GM19193 (cell line): Measurements from ENCODE around the gene SIRT7.

ENCODE experiments used
- POLR2A ChIP-seq: IDR thresholded peaks from 4 replicates; pipeline ENCODE4 v1.6.1; 2011; ENCODE audit not compliant: insufficient read depth, insufficient read length; ENCODE audit errors: extremely low read depth

Gene SIRT7, protein sequence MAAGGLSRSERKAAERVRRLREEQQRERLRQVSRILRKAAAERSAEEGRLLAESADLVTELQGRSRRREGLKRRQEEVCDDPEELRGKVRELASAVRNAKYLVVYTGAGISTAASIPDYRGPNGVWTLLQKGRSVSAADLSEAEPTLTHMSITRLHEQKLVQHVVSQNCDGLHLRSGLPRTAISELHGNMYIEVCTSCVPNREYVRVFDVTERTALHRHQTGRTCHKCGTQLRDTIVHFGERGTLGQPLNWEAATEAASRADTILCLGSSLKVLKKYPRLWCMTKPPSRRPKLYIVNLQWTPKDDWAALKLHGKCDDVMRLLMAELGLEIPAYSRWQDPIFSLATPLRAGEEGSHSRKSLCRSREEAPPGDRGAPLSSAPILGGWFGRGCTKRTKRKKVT

DNA sequence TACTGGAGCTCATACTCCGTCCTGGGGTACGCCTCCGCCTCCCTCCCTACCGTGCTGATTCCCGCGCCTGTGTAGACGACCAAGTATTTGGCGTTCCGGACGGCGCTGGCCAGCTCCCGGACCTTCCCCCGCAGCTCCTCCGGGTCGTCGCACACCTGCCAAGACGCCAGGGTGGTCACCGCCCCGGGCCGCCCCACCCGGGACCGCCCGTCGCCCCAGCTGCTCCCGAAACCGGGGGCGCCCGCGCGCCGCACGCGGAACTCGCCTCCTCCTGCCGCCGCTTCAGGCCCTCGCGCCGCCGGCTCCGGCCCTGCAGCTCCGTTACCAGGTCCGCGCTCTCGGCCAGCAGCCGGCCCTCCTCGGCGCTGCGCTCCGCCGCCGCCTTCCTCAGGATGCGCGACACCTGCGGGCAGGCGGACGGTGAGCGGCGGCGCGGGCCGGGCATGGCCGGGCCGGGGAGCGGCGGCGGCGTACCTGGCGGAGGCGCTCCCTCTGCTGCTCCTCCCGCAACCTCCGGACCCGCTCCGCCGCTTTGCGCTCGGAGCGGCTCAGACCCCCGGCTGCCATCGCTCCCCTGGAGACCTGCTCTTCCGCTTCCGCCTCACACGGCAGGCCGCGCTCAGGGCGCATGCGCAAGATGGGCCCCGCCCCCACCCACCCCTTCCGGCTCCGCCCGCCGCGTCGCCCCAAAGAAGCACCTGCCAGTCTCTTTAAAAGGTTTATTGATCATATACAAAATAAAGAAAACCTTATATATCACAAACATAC, at the start of gene SIRT7:
Gene SIRT7, minus strand, starts transcription at position 612 of the 768 bp plus-strand sequence. Its CDS starts 45 bp downstream, at position 567.
- peak; percentile 85 for TF ChIP-seq POLR2A

DNA sequence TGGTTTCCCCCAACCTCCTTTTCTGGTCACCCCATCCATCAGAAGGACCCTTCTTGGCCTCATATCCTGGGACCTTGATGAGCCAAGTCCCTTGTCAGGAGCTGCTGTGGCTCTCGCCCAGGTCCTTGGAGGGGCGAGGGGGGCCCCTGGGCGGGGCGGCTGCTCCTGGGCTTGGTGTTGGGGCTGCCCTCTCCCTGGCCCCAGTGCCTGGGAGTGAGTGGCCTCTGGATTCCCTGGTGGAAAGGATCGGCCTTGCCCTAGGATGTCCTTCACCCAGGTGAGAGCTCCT, 49.2 kb upstream of the SIRT7 start:
- TF ChIP-seq POLR2A, result no peak

DNA sequence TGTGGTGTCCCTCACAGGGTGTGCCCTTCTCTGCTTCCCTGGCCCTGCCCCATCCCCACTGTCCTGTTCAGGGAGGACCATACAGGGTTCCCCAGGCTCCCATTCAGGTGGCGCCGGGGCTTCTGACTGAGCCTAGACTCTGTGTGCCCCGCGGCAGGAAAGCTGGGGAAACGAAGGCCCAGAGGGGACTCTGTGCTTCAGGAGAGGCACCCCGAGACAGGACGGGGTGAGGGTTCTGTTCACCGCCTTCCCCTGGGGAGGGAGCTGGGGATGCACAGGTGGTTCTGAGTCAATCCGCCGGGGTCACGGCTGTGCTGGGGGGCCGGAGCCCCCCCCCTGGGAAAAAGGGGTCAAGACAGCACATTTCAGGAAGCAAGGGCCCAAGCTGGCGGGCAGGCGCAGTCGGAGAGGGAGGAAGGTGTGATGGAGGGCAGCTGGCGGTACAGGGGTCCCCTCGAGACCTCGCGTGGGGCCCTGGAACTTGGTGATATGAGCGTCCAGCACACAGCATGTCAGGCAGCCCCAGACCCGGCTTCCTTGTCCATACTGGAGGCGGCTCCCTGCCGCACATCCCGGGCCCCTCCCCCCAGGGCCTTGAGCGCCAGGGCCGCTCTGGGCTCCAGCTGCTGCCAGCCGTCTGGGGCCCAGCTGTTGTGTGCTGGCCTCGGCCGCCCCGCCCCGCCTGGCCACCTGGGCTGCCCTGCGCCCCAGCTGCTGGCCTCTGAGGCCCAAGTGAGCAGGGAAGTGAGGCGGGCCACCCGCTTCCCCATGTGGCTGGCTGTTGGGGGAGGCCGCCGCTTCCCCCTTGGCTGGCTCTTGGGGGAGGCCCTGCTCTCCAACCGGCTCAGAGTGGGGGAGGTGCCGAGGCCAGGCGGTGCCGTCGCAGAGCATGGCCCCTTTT, 48.6 kb upstream of the SIRT7 start:
- no peak for TF ChIP-seq POLR2A

GRCh38 chr17:81964081-81964849, 46.3 kb upstream of the SIRT7 start:
- no peak for TF ChIP-seq POLR2A

DNA sequence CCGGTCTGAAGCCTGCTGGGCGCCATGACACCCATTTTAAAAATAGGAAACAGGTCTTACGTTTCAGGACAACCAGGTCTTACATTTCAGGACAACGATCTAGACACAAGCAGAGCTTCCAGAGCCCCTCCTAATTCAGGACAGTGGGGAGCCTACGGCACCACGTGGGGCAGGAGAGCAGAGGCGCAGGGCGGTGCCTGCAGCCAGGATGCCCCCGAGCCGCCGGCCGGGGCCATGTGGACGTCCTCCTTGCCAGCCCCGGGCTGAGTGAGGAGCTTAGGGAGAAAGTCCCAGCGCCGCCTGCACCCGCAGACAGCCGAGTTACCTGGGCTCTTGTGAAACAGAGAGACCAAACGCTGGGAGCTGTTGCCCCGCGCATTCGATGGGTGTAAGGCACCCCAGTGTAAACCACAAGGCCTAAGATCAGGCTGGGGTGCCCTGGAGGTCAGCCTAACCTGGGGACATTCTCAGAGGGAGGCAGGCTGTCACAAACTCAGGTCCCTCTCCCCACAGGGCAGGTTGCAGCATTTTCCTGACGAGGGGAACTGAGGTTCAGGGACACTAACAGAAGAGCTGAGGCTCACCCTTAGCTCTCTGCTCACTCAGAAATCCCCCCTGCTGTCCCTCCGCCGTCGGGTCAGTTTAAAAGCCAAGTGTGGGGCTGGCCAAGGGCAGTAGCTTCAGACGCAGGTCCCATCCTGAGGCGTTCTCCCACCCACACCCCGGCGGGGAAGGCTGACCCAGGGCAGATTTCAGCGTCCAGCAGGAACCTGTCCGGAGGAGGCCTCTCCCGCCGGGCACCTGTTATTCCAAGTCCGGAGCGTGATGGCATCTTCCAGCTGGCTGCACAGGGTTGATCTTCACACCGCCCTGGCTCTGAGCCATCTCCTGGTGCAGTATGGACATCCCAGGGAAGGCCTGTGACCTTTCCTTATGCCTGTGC, 44.8 kb upstream of the SIRT7 start:
- no peak for TF ChIP-seq POLR2A

GRCh38 chr17:81961521-81962498, 43.8 kb upstream of the SIRT7 start:
- TF ChIP-seq POLR2A, result no peak

DNA sequence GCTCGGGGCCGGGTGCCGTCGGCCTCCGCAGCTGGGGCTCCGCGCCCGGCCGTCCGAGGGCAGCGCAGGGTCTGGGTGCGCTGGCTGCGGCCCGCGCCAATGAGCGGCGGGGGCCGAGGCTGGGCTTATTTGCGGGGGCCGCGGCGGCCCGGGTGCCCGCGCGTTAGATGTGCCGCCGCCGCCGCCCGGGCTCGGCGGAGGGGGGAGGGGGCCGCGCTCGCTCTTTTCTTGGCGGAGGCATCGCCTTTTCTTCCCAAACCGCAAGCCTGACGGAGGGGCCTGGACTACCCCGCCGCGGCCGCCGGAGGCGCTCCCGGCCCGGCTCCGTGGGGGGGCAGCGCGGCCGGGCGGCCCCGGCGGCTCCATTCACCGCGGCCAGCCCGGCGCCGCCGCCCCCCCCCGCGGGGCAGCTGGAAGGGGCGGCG, 43.1 kb upstream of the SIRT7 start, which contains the start of gene NOTUM:
Gene NOTUM, minus strand, starts transcription at position 101 of the 425 bp plus-strand sequence. CDS start 278 bp downstream, outside the sequence.
- TF ChIP-seq POLR2A, result no peak

DNA sequence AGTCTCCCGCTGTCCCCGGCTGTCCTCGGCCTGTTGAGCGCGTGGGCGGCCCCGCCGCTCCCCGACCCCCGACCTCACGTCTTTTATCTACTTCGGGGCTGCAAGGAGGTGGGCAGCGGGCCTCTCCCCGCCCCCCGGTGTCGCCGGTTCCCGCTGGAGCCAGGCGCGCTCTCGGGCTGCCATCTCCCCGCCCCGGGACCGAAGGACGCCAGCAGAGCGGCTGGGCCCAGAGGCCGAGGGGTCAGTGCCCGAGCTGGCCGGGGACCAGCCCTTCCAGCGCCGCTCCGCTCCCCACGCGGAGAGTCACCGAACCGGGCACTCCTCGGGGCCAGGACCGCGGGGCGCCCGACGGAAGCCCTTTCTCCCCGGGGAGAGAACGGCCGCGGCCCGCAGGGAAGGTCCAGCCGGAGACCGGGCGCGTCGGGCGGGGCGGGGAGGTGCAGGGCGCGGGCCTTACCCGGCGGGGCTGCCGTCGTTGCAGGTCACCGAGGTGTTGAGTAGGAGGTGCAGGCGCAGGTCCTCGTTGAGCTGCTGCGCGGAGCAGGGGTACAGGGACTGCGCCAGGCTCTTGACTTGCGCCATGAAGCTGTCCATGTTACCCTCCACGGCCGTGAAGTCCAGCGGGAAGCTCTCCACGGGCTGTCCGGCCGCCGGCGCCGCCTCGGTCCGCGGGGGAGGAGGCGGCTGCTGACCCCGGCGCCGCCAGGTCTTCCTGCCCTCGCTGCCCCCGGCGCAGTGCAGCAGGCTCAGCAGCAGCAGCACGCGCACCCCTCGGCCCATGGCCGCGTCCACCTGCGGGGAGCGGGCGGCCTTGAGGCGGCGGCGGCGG, 42.4 kb upstream of the SIRT7 start:
- TF ChIP-seq POLR2A, result no peak

DNA sequence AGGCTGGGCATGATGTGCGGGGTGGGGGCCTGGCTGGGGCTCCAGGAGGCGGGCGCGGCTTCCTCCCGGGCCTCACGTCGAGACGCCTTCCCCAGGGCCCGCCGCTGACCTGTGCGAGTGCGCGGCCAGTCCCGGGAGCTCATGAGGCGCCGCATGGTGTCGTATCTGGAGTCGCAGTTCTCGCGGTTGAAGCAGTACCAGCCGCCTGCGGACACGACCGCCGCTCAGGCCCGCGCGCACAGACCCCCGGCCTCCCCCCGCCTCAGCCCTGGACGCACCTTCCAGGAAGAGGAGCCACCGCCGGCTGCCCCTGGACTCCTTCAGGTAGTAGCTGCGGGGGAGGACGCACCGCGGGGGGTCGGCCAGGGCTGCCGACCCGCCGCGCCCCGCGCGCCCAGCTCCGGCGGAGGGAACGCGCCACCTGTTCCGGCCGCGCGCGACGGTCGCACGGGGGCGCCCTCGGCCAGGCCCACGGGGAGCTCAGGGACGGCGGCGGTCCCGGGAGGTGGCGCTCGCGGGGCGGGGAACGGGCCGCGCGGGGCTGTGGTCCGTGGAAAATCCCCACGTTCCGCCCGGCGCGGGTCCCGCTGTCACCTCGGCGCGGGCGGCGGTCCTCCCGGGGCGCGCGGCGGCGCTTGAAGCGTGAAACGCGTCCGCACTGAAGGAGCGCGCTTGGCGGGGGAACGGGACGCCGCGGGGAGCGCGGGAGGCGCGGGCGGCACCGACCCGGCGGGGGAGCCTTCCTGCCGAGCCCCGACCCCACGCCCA, 41.6 kb upstream of the SIRT7 start:
- no peak for TF ChIP-seq POLR2A

GRCh38 chr17:81958633-81959342, 40.8 kb upstream of the SIRT7 start:
- TF ChIP-seq POLR2A, result no peak
